H9 (cell line): ENCODE data around the gene CRHR2. TPM values are rescaled to one million over a fixed set of nuclear protein-coding genes. Genes with fewer than 3 reads are reported as not detected.

Experiments
- DNase-seq: peaks from one replicate; pipeline ENCODE4 v3.0.0-alpha.2; 2017
- H2AFZ ChIP-seq: one replicate; pipeline ENCODE4 v1.6.1; 2013; ENCODE audit warnings: mild to moderate bottlenecking, low read length, control low read depth, moderate library complexity
- H2AK5ac ChIP-seq: 2 replicates; pipeline ENCODE4 v1.6.1; 2013; ENCODE audit warnings: low read length, control low read depth, mixed read lengths; ENCODE audit not compliant: insufficient read length
- H2BK120ac ChIP-seq: one replicate; pipeline ENCODE4 v1.6.1; 2013; ENCODE audit warnings: low read depth, mild to moderate bottlenecking, low read length, control low read depth, inconsistent platforms; ENCODE audit not compliant: poor library complexity, severe bottlenecking
- H2BK12ac ChIP-seq: 2 replicates; pipeline ENCODE4 v1.6.1; 2013; ENCODE audit warnings: low read length, control low read depth, mixed read lengths, low read depth; ENCODE audit not compliant: insufficient read length
- H2BK15ac ChIP-seq: 2 replicates; pipeline ENCODE4 v1.6.1; 2013; ENCODE audit warnings: low read depth, low read length, control low read depth
- H2BK20ac ChIP-seq: one replicate; pipeline ENCODE4 v1.6.1; 2013; ENCODE audit warnings: low read depth, mild to moderate bottlenecking, low read length, control low read depth, inconsistent platforms; ENCODE audit not compliant: poor library complexity, severe bottlenecking
- H2BK5ac ChIP-seq: 2 replicates; pipeline ENCODE4 v1.6.1; 2013; ENCODE audit warnings: low read length, control low read depth, mixed read lengths; ENCODE audit not compliant: insufficient read length
- H3K14ac ChIP-seq: 2 replicates; pipeline ENCODE4 v1.6.1; 2013; ENCODE audit warnings: low read length, control low read depth; ENCODE audit not compliant: insufficient read depth
- H3K18ac ChIP-seq: 2 replicates; pipeline ENCODE4 v1.6.1; 2013; ENCODE audit warnings: low read depth, mild to moderate bottlenecking, mixed read lengths, low read length, control low read depth; ENCODE audit not compliant: insufficient read length
- H3K23ac ChIP-seq: 2 replicates; pipeline ENCODE4 v1.6.1; 2013; ENCODE audit warnings: low read length, control low read depth, mixed read lengths, low read depth; ENCODE audit not compliant: insufficient read length
- H3K23me2 ChIP-seq: 2 replicates; pipeline ENCODE4 v1.6.1; 2013; ENCODE audit warnings: low read depth, mild to moderate bottlenecking, mixed read lengths, low read length, control low read depth; ENCODE audit not compliant: insufficient read length, poor library complexity, severe bottlenecking
- H3K27ac ChIP-seq: 2 replicates; pipeline ENCODE4 v1.5.1; 2013; ENCODE audit warnings: low read length, control low read depth, mixed read lengths, low read depth; ENCODE audit not compliant: insufficient read length
- H3K27me3 ChIP-seq: 2 replicates; pipeline ENCODE4 v1.6.1; 2013; ENCODE audit warnings: low read length, control low read depth, inconsistent platforms; ENCODE audit not compliant: insufficient read depth
- H3K4ac ChIP-seq: 2 replicates; pipeline ENCODE4 v1.6.1; 2013; ENCODE audit warnings: low read depth, mild to moderate bottlenecking, control low read depth, inconsistent platforms, low read length, moderate library complexity
- H3K4me1 ChIP-seq: 2 replicates; pipeline ENCODE4 v1.6.1; 2013; ENCODE audit warnings: low read length, control low read depth, inconsistent platforms; ENCODE audit not compliant: insufficient read depth
- H3K4me2 ChIP-seq: 2 replicates; pipeline ENCODE4 v1.6.1; 2013; ENCODE audit warnings: low read length, control low read depth, mixed read lengths; ENCODE audit not compliant: insufficient read length, insufficient read depth
- H3K56ac ChIP-seq: 2 replicates; pipeline ENCODE4 v1.6.1; 2013; ENCODE audit warnings: low read depth, mild to moderate bottlenecking, mixed read lengths, low read length, control low read depth; ENCODE audit not compliant: insufficient read length
- H3K79me1 ChIP-seq: 2 replicates; pipeline ENCODE4 v1.6.1; 2013; ENCODE audit warnings: low read depth, mild to moderate bottlenecking, moderate library complexity, low read length, control low read depth, inconsistent platforms; ENCODE audit not compliant: insufficient read depth, poor library complexity, severe bottlenecking
- H3K79me2 ChIP-seq: 2 replicates; pipeline ENCODE4 v1.6.1; 2013; ENCODE audit warnings: low read length, control low read depth, inconsistent platforms; ENCODE audit not compliant: insufficient read depth
- H3K9ac ChIP-seq: 2 replicates; pipeline ENCODE4 v1.6.1; 2013; ENCODE audit warnings: low read length, control low read depth, mixed read lengths; ENCODE audit not compliant: insufficient read length; ENCODE audit errors: extremely low read depth
- H3K9me3 ChIP-seq: one replicate; pipeline ENCODE4 v1.6.1; 2013; ENCODE audit warnings: low read depth, low read length, inconsistent platforms; ENCODE audit not compliant: control insufficient read depth
- H3T11ph ChIP-seq: one replicate; pipeline ENCODE4 v1.6.1; 2013; ENCODE audit warnings: mild to moderate bottlenecking, low read length, control low read depth, inconsistent platforms
- H4K20me1 ChIP-seq: one replicate; pipeline ENCODE4 v1.6.1; 2013; ENCODE audit not compliant: control insufficient read depth, insufficient read length, insufficient read depth
- H4K5ac ChIP-seq: 2 replicates; pipeline ENCODE4 v1.6.1; 2013; ENCODE audit warnings: low read depth, mild to moderate bottlenecking, mixed read lengths, low read length, control low read depth; ENCODE audit not compliant: insufficient read length
- H4K8ac ChIP-seq: replicated peaks from 2 replicates; pipeline ENCODE4 v1.6.1; 2013; ENCODE audit warnings: low read length, control low read depth, mixed read lengths, low read depth; ENCODE audit not compliant: insufficient read length
- H4K91ac ChIP-seq: 2 replicates; pipeline ENCODE4 v1.6.1; 2013; ENCODE audit warnings: low read depth, mild to moderate bottlenecking, moderate library complexity, mixed read lengths, low read length, control low read depth; ENCODE audit not compliant: insufficient read length
- H3K27ac Mint-ChIP-seq, 3 experiments: 2 replicates in 2 of 3; 3 replicates in 1 of 3; pipeline ENCODE4 v1.8.0; 2020 to 2021; ENCODE audit warnings: mixed read lengths in 3 of 3, mild to moderate bottlenecking in 1 of 3, moderate library complexity in 1 of 3
- H3K27me3 Mint-ChIP-seq: 2 replicates; pipeline ENCODE4 v1.8.0; 2021; ENCODE audit warnings: low read depth, mild to moderate bottlenecking, moderate library complexity, mixed read lengths
- H3K36me3 Mint-ChIP-seq, 3 experiments: 2 replicates in 2 of 3; 3 replicates in 1 of 3; pipeline ENCODE4 v1.8.0; 2020 to 2021; ENCODE audit warnings: low read depth in 3 of 3, mixed read lengths in 3 of 3; ENCODE audit not compliant: insufficient read depth in 1 of 3
- H3K4me1 Mint-ChIP-seq, 2 experiments: 2 replicates each; pipeline ENCODE4 v1.8.0; 2020; ENCODE audit warnings: mixed read lengths in 2 of 2
- H3K4me3 Mint-ChIP-seq, 2 experiments: 2 replicates in 1 of 2; 3 replicates in 1 of 2; pipeline ENCODE4 v1.8.0; 2020 to 2021; ENCODE audit warnings: mild to moderate bottlenecking in 2 of 2, mixed read lengths in 2 of 2, moderate library complexity in 1 of 2
- H3K9me3 Mint-ChIP-seq, 2 experiments: 2 replicates in 1 of 2; 3 replicates in 1 of 2; pipeline ENCODE4 v1.8.0; 2020; ENCODE audit warnings: mild to moderate bottlenecking in 2 of 2, mixed read lengths in 2 of 2, moderate library complexity in 1 of 2
- CTCF ChIP-seq: fragments of 200-600 bp; sonication (generic); conservative IDR thresholded peaks from 3 replicates; pipeline ENCODE4 v1.8.0; 2021; ENCODE audit warnings: antibody characterized with exemption, mild to moderate bottlenecking
- WGBS: extraction: QIAGEN DNeasy Blood & Tissue Kit; methylation state at CpG from one replicate; pipeline ENCODE4 v1.1.7; 2013; ENCODE audit warnings: missing lambda C conversion rate, low lambda C conversion rate, mixed read lengths; ENCODE audit not compliant: insufficient read length; ENCODE audit errors: extremely low coverage; 5-methylcytosine and 5-hydroxymethylcytosine counted together
- total RNA-seq: library from RNA; stranded (reverse); gene quantifications from 2 replicates; pipeline ENCODE4 v1.2.1, GENCODE V29; 2021

Gene CRHR2
- total RNA-seq, 1 experiment from 2014 or later, result 0.07 TPM

GRCh38 chr7:30706316-30706715 lies 24.1 kb upstream of the CRHR2 start:
- no peaks in the 10 kb centered on the region for H4K20me1 ChIP-seq
- no peak overlapping the region for H3K4ac ChIP-seq
- H3T11ph ChIP-seq, result no peak overlapping the region
- WGBS, result no CpG with 5 or more reads among the region's 6 CpGs
- H3K56ac ChIP-seq, result no peak overlapping the region
- H3K27ac ChIP-seq, result no peak overlapping the region
- no peak overlapping the region for H2AFZ ChIP-seq
- H4K5ac ChIP-seq, result no peak overlapping the region
- H3K79me2 ChIP-seq, result no peaks in the 10 kb centered on the region
- peaks cover 11% of the 10 kb centered on the region for H3K27me3 Mint-ChIP-seq
- H3K27me3 ChIP-seq, result no peaks in the 10 kb centered on the region
- H3K36me3 Mint-ChIP-seq, result no peaks in the 10 kb centered on the region
- H3K79me1 ChIP-seq, result no peaks in the 10 kb centered on the region
- H3K23me2 ChIP-seq, result no peaks in the 10 kb centered on the region
- no peak for DNase-seq
- H3K14ac ChIP-seq, result no peak overlapping the region
- no peaks in the 10 kb centered on the region for H3K4me1 ChIP-seq
- no peak overlapping the region for H2BK5ac ChIP-seq
- H3K23ac ChIP-seq, result no peak overlapping the region
- no peak overlapping the region for H2BK12ac ChIP-seq
- no peak for TF ChIP-seq CTCF
- no peak overlapping the region for H2BK15ac ChIP-seq
- H3K9me3 Mint-ChIP-seq, result no peaks in the 10 kb centered on the region; a peak in 1 of 5 replicates
- H2BK120ac ChIP-seq, result no peak overlapping the region
- H3K4me1 Mint-ChIP-seq, result peaks cover 21% of the 10 kb centered on the region in 2 experiments
- no peak overlapping the region for H4K91ac ChIP-seq
- H3K18ac ChIP-seq, result no peak overlapping the region
- no peak overlapping the region for H2AK5ac ChIP-seq
- no peaks in the 10 kb centered on the region for H3K9me3 ChIP-seq
- H3K4me3 Mint-ChIP-seq, result no peak overlapping the region
- no peak overlapping the region for H3K4me2 ChIP-seq
- H2BK20ac ChIP-seq, result no peak overlapping the region
- H3K9ac ChIP-seq, result no peak overlapping the region
- H4K8ac ChIP-seq, result no peak overlapping the region
- H3K27ac Mint-ChIP-seq, result no peak overlapping the region
